Loucy (cell line): ENCODE results near the gene JMJD8.

Experiments used
- CTCF ChIP-seq: fragments of 200-600 bp; sonication (generic); conservative IDR thresholded peaks from 2 replicates; pipeline ENCODE4 v1.5.1; 2014; ENCODE audit warnings: mild to moderate bottlenecking, antibody characterized with exemption, low read length
- EZH2phosphoT487 ChIP-seq: fragments of 200-600 bp; IDR thresholded peaks from 2 replicates; pipeline ENCODE4 v1.6.1; 2018; ENCODE audit warnings: antibody characterized with exemption, mild to moderate bottlenecking, moderate library complexity, borderline replicate concordance

GRCh38 chr16:733382-734207, 49.5 kb upstream of the JMJD8 start:
- TF ChIP-seq CTCF (no peak), EZH2phosphoT487 (no peak)
